HG03442 (cell line): ENCODE measurements around the gene CADPS.
"Not testable (repeated sequence)": the region's sequence is repeated elsewhere in the genome, so short reads cannot be mapped to it uniquely, and the experiment has no call there.

Experiments used
- ATAC-seq: cut with Tn5 transposase; IDR thresholded peaks from one replicate; pipeline ENCODE4 v1.9.1; 2021; ENCODE audit warnings: mild to moderate bottlenecking, moderate library complexity; ENCODE audit not compliant: unreplicated experiment

The CADPS gene

DNA sequence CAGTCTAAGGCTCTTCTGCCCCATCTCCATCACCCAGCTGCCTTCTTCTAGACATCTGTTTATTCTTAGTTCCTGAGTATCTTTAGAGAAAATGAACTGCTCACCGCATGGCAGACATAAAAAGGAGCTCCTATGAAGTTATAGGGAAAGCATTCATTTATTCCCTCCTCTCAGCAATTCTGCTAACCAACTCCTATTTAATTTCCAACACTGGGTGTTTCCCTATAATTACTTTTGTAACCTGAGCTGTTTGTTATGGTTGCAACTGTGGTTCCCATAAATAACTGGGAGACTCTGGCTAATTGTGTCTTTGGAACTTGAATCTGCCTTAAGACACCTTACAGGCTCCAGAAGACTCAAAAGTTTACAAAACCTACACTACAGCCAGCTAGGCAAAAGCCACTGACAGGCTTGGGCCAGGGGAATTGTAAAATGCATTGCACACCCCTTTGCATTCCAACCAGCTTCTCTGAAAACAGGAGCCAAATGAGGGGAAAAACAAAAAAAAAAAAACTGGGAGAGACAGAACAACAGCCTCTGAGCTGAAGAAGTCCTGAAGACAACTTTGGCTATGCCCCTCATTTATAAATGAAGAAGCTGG lies 270.4 kb downstream of the CADPS start:
- ATAC-seq: no peak

DNA sequence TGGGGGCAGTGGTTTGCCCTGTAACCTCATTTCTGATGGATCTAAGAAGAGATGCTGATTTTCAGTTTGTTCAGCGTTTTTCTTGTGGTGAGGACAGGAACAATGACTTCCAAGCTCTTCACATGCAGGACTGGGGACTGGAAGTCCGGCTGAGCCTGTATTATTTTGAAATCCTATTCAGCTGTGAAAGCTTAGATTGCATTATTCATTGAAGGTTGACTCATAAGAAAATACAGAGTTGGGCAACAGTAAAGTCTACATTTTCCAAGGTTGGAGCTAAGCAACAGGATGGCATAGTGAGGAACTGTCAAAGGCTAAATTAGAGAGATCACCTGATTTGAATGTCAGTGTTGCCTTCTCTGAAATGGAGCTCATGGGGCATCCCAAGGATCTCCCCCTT lies 270.9 kb downstream of the CADPS start:
- no peak for ATAC-seq

DNA sequence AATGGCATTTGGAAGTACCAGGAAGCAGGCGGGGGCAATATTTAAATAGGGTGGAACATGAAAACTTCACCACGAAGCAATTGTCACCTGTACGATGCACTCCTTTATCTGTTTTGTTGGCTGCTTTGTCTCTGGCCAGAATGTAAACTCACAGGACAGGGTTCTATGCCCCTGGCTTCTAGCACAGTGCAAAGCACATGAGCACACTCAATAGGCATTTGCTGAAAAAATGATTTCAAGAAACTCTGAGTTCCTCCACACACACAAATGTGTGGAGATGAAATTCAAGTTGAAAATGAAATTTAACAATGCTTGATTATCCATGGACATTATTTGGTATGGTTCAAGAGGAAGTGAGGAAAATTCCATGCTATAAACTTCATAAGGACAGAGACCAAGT lies 272.2 kb downstream of the CADPS start:
- ATAC-seq: no peak

DNA sequence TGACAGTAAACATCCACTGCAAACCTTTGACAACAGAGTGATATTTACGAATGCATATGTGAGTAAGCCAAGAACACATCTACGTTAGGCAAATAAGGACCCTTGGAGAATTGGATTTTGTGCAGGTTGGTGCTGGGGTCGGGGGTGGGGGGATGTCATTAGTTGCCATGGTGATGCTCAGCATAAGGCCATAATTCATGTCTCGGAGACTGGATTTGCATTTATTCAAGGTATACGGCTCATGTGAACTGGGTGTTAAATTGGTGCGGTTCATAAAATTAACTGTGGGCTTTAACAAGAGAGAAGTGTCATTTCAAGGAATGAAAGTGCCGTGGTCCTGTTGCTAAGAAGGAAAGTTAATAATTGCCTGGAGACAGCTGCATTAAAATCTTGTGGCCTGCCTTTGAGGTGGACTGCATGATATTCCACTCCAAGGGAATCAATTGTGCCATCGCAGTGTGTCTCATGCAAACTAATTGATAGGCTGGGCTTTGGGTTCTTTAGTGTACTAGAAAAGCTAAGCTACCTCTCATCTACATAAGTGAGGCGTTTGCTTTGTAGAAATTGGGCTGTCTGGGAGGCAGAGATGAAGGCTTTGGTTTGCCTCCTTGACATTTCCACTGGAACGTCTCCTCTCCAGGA lies 273.0 kb downstream of the CADPS start:
- ATAC-seq: no peak

DNA sequence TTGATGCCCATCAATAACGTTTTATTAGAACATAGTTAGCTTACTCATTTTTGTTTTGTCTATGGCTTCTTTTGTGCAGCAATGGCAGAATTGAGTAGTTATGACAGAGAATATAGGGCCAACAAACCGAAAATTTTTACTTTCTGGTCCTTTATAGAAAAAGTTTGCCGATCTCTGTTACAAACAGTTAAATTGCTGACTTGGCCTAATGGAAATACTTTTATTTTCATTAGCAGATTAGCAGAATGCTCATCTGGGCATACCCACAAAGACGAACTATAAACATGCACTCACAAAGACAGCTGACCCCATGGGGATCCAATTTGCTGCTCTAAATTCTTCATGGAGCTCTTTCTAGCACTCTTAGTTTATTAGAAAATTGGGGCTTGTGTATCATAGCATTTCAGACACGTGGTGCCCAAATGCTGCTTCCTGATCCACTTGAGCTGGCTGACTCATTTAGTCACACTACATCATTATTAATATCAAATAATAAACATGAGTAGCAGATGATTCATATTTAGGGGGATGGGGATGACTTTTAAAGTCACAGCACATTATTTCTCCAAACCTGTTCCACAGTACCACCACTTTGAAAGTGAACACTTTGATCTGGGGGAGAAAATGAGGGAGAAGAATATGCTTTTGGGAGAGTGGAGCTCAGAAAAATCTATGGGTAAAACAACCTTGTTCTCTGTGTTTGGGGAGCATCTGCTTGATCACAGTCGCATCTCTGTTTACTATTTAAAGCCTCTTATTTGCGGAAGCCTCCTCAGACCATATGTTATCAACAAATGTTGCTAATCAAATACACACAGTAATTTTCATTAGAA lies 273.8 kb downstream of the CADPS start:
- no peak for ATAC-seq

DNA sequence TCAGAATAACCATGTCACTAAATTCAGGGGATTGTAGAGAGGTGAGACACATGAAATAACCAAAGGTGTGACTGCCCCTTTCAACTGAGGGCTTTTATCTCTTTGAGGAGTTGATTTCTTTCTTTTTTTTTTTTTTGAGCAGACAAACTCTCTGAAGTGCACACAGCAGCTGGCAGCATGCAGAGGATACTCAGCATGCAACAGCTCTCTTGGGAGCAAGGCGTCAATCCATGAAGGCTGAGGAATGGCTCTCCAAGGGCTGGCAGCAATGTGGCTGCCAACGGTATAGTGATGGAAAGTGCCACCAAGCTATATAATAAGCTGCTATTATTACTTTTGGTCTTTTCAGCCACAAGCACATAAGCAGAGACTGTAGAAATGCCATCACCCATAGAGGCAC lies 275.2 kb downstream of the CADPS start:
- ATAC-seq: no peak

DNA sequence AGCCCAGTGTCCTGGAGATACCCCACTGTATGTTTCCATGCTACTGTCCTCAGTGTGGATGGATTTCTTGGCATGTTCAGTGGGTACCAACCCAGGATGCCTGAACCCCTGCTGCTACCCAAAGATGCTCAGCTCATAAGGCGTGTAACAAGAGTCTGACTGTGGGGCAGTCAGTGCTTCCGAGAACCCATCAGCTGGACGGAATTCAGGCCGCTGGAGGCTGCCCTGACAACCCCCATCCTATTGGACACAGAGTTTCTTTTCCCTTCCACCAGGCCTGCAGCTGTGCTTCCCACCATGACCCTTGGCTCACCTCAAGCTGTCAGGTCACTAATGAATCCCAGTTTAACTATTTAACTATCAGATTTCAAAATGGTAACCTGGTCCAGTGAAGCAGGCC lies 277.7 kb downstream of the CADPS start:
- no peak for ATAC-seq

DNA sequence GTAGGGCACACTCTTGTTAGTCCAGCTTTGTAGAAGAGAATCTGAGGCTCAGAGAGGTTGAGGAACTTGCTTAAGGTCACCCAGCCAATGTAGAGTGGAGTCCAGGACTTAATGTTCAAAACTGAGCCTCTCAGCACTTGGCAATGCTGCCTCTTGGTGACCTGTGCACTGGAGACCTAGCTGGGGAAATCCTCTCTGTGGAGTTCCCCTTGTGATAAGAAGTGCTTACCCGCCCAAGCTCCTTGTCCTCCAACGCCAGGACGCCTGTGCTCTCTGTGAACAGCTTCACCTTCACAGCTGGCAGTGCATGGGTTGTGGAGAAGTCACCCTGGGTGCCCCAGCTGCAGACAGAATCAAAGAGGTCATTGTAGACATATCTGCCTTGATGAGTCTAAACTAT lies 282.8 kb downstream of the CADPS start:
- peak; percentile 67 for ATAC-seq

DNA sequence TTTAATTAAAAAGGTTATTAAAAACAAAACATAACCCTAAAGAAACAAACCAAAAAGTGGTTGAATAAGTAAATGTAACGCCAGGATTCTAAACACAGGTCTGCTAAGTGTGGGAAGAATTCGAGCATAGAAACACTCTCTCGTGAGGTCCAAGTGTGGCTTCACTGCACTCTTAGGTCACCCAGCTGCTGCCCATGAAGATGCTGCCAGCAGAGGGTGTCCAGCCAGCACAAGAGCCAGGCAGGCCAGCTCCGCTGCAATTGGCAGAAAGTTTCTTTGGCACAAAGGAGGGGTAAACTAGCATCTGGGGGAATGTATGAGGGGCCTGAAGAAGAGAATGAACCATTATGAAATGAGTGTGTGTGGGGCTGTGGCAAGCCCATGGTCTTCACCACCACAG lies 286.1 kb downstream of the CADPS start:
- no peak for ATAC-seq

DNA sequence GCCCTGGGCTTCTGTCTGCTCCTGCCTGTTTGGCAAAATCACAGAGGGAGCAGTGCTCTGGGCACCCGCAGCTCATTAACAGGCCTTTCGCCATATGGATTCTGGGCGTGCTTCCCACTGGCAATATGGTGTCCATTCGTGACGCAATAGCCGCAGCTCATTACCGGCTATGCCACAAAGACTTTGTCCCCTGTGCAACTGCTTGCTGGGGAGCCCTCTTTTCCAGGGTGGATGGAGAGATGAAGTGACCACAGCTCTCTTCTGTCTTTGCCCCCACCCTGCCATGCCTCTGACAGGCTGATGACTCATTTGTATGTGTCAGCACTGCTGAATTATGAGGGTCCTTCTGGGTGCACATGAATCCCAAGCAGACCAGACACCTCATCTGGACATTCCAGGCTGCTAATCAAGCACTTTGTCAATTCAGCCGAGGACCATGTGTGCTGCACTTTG lies 287.6 kb downstream of the CADPS start:
- no peak for ATAC-seq

DNA sequence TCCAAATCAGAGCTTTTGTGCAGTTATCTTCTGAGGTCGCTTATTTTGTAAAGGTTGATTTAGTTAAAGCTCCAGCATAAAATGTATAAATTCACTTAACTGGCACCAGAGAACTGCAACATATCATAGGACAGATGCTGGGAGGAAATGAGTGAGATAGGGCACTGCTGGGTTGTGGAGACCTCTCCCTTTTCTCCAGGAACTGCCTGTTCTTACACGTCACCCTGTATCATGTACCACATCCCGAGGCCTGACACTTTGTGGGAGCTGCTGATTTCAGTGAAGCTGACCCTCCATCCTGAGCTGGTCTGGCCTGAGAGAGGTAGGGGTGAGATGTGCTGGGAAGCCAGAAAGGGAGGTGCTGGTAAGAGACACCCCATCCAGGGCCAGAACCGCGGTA lies 288.0 kb downstream of the CADPS start:
- no peak for ATAC-seq

DNA sequence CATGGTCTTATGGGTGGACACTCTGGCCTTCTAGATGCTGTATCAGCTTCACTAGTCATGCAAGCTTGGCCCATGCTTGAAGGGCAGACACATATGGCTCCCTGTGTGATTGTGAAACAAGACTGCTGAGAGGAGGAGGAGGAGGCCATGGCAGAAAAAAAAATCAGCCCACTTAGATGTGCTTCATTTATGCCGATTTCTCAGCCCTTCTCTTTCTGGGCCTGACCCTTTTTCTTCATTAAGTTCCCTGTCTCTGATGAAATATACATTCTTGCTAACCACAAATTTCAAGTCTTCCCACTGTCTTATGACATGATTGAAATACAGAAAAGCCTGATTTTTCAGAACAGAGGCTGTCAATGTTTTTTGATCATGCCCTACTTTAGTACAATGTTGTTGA lies 288.9 kb downstream of the CADPS start:
- ATAC-seq: no peak

DNA sequence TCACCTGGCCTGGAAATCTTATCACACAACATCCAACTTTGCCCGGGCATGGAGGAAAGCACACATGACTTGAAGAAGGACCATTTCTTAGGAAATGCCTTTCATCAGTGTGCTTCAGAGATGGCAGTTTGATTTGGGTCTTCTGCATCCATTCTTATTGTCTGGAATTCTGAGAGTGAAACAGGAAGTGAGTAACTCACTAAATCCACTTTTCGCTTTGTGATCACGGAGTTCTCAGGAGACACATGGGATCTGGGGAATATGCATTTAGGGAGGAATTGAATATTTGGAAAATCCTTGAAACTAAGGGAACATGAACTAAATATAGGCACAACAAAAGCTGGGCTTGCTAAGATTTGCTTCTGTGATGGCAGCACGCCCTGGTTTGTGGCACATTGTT lies 289.4 kb downstream of the CADPS start:
- ATAC-seq: no peak

DNA sequence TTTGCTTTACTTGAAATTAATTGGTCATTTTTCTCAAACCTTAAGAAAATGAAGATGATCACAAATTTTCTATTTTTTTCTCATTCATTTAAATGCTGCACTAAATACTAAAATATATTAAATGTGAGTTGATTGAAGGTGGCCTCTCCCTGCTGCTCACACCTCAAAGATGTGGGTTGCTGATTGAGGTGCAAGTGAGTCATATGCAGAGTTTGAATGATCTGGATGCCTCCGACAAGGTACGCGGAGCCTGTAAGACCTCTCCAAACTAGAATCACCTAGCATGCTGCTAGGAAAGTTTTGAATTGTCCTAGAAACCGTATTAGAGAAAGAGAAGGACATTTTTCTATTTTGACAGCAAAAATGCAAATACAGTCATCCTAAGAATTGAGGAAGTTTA lies 290.6 kb downstream of the CADPS start:
- ATAC-seq: no peak

DNA sequence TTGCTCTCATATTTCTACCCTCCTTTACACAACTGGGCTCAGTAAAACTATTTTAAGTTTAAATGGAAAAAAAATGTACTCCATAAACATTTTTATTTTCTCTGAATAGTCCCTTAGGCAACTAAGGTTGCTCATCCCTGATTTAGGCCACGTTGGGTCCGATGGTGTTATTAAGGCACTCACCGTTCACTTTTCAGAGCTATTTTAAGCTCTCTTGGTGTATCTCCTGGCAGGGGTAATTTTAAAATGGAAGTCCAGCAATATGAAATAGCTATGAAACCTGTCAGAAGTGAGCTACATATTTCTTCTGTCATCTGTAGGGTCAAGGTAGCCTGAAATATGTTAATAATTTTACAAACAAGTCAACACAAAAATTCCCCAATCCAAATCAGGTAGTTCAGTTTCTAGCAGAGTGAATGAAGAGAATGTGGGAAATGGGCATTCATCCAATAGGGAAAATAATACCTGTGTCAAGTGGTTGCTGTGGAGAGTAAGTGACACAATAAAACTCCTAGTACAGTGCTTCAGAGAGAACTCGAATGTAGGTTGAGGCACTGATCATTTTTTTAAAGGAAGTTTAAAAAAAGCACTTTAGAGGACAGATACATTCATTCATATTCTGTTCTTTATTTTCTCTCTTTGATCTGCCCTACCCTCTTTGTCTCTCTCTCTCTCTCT lies 292.6 kb downstream of the CADPS start:
- ATAC-seq: no peak

DNA sequence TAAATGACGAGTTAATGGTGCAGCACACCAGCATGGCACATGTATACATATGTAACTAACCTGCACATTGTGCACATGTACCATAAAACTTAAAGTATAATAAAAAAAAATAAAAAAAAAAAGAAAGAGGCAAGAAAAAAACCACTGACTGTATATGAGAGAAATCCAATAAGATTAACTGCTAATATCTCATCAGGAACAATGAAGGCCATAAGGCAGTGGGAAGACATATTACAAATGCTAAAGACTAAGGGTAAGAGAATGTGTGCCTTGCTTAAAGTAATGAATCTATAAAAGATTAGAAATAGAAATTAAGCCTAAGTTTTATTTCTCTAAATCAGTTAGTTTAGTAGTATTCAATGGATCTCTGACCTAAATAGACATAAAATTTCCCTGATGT lies 294.7 kb downstream of the CADPS start:
- ATAC-seq: not testable (repeated sequence)

DNA sequence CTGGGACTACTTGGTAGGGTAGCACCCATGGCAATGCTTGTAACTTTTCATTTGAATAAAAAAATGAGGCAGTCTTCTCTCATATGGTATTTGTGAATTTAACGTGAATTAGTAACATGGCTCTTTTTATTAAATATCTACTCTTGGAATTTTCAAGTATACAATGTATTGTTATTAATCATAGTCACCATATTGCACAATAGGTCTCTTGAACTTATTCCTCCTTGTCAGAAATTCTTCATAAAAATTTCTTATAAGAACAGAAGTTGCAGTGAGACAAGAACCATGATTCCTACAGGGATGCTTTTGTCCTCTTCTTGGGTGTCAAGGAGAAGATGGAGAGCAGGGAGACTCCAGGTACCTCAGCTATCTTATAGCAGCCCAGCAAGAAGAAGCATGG lies 298.1 kb downstream of the CADPS start:
- no peak for ATAC-seq

DNA sequence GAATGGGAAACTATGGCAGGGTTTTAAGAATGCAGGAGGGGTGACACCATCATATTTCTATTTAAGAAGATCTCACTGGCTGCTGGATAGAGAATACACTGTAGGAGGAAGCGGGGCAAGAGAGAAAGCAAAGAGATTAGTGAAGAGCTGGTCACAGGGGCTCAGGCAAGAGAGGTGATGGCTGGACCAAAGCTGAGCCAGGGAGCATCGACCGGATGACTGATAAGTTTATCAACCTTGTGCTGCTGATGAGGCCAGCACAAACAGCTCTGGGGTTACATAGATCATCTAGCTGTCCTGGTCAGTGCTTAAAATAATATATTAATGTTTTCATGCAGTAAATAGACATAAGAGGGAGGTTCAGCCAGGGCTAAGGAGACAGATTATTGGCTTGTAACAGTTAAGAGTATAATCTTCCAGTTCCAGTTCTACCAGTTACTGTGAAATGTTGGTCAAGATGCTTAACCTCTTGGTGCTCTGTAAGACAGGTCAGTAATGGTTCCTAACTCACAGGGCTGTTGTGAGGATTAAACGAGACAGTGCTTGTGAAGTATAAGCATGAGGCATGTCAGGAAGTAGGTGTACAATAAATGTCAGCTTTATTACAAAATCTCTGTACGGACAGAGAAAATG lies 300.8 kb downstream of the CADPS start:
- no peak for ATAC-seq

DNA sequence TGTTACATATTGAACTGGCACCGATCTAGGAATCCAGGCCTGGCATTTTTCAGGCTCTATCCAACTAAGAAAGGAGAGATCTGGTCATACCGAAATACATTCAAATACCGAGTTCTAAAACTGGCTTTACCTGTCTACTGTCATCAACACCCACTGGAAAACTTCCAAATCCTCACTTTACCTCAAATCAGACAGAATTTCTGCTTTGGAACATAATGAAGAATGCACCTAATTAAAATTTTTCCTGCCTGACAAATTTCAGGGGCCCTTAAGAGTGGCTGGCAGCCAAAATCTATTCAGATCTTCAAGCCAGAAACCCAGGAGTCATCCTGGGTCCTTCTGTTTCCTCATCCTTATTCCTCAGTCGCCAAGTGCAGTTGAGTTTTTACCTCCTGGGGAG lies 303.3 kb downstream of the CADPS start:
- no peak for ATAC-seq

DNA sequence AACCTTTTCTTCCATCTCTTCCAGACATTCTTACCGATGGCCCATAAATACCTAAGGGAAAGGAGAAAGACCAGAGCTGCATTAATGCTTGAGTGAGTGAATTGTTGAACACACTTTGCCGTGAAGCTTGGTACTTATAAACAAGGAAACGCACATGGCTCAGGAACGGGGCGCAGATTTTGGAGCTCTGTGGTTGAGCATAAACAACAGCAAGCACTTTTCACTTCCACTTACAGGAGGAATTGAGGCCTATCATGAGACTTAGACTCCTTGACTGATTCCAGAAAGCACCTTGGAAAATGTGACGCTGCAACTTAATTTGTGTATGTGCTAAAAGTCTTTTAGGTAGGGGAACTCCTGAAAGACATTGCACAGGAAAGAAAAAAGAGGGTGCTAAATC lies 304.3 kb downstream of the CADPS start:
- peak; percentile 53 for ATAC-seq

DNA sequence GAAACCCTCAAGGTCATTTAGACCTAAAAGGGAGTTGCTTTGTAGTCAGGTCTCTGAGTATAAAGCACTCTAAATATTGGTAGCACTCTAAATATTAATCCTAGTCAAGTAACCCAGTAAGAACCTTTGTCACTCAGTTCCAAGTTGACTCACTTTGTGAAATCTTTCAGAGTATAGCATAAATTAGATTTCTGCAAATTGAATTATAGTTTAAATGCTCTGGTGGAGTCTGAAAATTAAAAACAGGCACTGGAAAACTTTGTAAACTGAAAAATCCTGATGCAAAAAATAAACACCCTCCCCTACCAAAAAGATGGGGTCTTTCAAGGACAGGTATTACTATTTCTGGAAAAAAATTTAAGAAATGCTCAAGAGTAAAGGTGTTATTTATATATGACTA lies 305.6 kb downstream of the CADPS start:
- ATAC-seq: no peak
